GM18508 (cell line): ENCODE data around the gene MYO5A.
"Not testable (repeated sequence)": the region's sequence is repeated elsewhere in the genome, so short reads cannot be mapped to it uniquely, and the experiment has no call there.

Experiments used
- ATAC-seq: cut with Tn5 transposase; IDR thresholded peaks from one replicate; pipeline ENCODE4 v1.9.1; 2021; ENCODE audit warnings: moderate number of reproducible peaks; ENCODE audit not compliant: insufficient read depth, unreplicated experiment

Gene MYO5A

DNA sequence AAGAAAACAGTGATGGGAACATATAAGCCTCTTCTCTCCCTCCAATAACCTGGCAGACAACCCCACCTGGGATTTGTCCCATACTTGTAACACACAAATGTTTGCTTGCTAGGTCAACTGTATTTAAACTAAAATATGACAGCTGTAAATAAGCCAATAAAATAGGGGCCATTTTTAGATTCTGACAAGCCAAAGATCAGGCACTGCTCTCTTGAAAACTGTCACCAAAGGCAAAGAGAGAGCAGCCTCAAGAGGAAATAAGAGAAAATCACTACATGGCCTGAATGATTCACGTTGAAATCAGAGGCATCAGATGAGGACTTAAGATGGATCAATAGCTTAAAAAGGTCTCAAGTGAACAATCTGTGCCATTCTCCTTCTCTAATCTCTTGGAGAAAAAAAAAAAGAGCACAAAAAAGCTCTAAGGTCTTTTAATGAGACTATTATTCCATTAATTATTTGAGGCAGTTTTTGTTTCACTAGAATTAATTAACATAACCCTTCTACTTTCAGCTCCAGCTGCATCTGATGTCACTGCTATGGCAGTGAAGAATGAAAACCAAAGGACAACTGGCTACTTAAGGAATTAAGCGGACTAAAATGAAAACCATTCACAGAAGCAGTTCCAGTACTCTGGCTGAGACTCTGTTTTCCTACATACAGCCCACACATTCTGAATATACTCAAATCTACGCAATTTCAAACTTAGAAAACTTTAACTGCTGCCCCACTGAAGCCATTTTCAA is 19.0 kb downstream of the MYO5A start:
- no peak for ATAC-seq

DNA sequence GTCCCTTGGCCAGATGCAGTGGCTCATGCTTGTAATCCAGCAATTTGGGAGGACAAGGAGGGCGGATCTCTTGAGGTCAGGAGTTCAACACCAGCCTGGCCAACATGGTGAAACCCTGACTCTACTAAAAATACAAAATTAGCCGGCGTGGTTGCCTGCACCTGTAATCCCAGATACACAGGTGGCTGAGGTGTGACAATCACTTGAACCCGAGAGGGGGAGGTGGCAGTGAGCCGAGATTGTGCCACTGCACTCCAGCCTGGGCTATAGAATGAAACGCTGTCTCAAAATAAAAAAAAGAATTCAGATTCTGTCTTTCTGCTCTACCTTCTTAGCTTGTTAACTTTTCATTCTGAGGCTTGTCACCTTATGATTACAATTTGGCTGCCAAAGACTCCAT is 22.1 kb downstream of the MYO5A start:
- no peak for ATAC-seq

DNA sequence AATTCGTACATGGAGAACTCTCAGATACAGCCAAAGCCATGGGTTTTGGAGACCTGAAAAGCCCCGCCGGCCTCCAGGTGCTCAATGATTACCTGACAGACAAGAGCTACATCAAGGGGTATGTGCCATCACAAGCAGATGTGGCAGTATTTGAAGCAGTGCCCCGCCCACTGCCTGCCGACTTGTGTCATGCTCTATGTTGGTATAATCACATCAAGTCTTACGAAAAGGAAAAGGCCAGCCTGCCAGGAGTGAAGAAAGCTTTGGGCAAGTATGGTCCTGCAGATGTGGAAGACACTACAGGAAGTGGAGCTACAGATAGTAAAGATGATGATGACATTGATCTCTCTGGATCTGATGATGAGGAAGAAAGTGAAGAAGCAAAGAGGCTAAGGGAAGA is 23.5 kb downstream of the MYO5A start:
- no peak for ATAC-seq

DNA sequence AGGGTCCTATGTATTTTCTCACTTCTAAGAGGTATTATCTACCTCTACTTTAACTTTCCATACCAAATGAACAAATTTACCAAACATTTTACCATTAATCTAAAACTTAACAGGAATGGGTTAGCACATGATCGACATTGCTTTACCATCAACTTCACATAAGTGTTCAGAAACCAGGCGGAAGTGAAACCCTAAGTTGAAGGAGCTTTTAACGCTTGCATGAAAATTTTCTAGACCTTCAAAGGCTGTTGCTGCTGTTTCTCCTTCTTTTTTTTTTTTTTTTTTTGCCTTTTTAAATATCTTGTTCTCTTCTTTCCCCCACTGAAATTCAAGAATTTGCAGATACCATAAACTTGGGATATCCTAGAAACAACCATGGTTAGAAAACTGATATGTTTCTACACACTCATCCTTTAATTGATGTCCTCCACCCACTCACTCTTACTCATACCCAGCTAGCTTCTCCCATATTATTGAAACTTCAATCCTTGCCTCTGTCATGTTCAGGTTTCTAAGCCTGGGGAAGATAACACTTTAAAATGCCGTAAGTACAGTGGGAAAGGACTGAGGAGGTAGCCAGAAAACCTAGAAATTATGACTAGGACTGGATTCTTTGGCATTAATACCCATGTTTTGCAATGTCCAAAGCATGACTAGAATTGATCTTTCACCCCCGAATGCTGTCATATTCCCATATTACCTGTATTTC is 24.7 kb downstream of the MYO5A start:
- ATAC-seq: peak; percentile 84

DNA sequence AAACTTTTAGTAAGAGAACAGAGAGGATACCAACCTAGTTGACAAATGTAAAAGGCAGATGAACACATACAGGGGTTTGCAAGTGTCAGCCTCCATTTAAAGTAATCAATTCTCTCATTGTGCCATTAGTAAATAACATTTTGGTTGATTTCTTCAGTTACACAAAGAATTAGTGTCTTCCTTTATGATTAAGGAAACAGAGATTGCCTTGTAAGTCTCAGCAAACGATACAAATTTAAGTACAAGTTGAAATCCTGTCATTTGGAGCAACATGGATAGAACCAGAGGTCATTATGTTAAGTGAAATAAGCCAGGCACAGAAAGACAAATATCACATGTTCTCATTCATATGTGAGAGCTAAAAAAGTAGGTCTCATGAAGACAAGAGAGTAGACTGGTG is 26.1 kb downstream of the MYO5A start:
- no peak for ATAC-seq

DNA sequence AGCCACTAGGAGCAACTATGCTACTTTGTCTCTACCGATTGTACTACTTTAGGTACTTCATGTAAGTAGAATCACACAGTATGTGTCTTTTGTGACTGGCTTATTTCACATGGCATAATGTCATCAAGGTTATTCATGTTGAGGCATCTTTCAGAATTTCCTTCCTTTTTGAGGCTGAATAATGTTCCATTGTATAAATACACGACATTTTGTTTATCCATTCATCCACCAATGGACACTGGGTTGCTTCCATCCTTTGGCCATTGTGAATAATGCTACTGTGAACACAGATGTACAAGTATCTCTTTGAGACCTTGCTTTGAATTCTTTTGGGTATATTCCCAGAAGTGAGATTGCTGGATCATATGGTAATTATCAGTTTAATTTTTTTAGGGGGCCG is 29.2 kb downstream of the MYO5A start:
- ATAC-seq: no peak

DNA sequence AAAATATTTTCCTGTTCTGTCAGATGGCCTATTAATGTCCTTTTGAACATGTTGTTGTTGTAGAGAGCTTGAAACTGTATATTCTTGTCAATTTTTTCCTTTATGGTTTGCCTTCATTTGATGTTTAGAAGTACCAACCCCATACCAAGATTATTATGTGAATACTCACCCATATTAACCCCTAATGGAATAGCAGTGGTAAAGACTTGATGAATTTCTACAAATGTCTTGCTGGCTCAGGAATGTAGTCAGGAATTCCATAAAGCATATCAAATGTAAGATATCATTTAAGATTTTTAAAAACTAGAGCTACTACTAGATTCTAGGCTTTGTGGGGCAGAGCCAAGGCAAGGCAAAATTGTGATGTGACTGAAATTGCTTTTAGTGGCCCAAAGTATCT is 30.0 kb downstream of the MYO5A start:
- no peak for ATAC-seq

DNA sequence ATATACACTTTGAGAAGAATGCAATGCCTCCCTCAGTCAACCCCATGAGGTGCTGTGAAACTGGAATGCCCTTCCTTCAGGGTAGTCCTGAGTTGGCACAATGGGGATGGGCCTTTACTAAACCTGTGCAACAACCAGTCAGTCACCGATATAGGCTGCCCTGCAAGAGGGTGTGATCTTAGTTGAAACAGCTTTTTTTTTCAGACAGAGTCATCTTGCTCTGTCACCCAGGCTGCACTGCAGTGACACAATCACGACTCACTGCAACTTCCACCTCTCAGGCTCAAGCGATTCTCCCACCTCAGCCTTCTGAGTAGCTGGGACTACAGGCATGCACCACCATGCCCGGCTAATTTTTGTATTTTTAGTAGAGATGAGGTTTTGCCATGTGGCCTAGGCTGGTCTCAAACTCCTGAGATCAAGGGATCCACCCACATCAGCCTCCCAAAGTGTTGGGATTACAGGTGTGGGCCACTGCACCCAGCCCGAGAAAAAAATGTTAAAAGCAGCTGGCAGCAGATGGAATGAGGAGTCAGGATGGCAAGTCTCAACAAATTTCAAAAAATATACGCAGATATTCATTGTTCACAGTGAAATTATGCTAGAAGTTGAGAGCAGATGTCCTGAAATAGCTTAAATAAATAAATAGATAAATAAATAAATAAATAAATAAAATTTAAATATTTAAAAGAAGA is 31.8 kb downstream of the MYO5A start:
- ATAC-seq: no peak

DNA sequence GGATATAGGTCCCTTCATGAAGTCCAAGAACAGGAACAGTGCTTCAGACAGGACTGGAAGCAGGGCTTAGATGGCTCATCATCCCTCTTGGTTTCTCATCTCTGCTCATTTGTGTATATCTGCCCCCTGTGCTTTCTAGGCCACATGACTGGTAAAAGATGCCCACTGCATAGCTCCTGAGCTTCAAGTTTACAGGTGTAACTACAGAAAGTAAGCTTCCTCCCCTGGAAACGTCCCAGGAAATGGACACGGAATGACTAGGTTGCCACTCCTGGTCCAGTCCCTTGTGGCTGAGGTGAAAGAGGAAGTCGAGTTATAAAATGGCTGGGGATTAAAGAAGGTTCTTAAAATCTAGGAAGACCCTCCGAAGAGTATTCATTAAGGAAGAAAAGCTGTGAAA is 32.5 kb downstream of the MYO5A start:
- no peak for ATAC-seq

DNA sequence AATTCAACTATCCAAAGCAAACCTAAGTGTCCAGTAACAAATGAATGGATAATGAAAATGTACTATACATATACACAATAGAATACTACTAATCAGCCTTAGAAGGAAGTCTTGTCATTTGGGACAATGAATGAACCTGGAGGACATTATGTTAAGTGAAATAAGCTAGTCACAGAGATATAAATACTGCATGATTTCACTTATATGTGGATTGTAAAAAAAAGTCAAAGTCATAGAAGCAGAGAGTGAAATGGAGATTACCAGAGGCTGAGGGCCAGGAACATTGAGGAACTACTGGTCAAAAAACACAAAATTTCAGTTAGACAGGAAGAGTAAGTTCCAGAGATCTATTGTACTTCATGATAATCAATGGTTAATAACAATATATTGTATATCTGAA is 33.6 kb downstream of the MYO5A start:
- no peak for ATAC-seq

DNA sequence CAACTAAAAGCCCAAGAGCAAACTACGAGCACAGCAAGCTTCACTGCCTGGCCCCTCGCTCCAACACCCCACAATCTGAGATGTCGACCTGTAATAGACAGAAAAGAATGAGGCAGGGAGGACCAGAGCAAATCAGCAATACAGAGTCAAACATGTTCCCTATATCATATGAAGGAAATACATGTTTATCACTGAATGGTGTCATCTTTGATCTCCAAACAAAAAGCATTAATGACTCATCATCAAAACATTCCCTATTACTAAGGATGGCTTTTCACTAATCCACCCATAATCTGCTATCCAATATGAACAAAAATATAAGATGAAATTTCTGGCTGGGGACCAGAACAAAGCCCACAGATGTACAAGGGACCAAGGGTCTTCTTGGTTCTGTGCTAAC is 34.7 kb downstream of the MYO5A start:
- ATAC-seq: no peak

DNA sequence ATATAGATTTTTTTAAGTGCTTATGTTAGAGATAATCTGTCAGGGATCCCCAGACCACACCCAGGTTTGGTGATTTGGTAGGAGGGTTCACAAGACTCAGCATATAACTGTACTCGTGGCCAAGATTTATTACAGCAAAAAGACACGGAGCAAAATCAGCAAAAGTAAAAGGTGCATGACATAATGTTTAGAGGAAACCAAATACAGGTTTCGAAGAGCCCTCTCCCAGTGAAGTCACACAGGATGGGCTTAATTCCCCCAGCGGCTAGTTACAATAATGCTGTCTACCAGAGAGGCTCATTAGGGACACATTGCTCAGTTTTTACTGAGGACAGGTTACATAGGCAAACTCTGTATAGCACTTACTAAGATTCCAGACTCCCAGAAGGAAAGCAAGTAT is 36.5 kb downstream of the MYO5A start:
- no peak for ATAC-seq

DNA sequence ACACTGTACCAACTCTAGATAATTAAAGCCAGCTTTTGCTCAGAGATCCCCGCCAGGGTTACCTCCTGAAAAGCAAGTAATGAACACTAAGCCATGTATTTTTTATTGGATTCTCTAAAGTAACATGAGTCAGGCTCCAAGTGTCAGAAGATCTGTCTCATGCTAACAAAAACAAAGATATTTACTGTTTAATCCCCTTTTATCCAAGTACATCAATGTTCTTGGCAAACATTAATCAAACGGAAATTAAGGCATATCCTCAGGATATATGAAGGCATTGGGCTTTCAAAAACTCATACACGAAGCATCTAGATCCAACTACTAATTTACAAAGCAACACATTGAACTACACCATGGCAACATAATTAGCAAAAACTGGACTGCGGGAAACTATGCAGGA is 37.2 kb downstream of the MYO5A start:
- ATAC-seq: no peak

DNA sequence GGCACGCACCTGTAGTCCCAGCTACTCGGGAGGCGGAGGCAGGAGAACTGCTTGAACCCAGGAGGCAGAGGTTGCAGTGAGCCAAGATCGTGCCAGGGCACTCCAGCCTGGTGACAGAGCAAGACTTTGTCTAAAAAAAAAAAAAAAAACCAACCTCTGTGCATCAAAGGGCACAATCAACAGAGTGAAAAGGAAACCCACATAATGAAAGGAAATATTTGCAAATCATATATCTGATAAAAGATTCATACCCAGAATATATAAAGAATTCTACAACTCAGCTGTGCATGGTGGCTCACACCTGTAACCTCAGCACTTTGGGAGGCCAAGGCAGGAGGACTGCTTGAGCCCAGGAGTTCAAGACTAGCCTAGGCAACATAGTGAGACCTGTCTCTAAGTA is 39.2 kb downstream of the MYO5A start:
- ATAC-seq: not testable (repeated sequence)

DNA sequence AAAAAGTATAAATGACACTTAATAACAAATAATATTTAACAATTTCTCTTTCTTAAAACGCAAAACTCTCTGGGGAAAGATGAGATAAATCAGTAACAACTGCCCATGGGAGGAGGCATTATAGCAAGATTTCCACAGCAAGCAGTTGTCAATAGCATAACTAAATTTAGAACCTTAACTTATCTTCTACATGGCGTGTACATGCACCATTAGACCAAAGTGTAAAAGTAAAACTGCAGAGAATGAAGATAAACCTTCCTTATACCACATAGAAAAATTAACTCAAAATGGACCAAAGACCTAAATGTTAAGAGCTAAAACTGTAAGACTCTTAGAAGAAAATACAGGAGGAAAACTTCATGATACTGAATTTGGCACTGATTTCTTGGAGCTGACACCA is 39.9 kb downstream of the MYO5A start:
- no peak for ATAC-seq

DNA sequence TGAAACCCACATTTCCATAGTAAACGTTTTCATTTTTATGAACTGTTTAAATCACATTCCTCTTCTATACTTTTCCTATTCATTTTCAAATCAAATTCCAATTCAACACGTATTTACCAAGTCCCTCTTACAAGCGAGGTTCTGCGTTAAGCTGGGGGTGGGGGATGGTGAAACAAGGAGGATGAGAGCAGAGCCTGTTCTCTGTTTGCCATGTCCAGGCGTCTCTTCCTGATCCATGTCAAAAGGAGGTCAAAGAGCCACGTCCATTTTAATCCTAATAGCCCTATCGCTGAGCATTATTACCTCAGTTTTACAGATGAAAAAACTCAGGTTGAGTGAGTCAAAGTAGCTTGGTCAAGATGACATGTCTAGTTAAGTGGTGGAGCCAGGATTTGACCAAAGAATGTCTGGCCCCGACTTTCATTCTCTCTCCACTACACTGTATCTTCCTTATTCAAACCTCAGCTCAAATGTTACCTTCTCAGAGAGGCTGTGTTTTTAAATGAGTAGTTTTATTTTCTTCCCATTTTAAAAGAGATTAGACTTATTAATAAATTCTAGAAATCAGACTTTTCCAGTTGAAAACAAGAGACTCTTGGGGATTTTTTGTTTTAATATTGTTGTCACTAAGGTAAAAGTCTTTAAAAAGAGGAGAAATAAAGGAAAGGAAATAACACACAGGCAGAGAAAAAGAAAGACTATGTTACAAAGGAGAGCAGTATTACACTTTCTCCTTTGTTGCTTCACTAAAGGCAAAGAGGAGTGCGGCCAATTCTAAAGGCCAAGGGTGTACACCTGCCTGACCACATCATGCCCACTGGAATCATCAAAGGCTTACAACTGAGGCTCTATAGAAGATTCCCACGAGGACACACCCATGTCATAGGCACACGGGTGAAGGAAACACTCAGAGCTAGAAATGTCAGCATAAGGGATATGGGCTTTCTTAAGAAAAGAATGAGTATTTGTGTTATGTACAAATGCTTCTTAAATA is 42.4 kb downstream of the MYO5A start:
- no peak for ATAC-seq

DNA sequence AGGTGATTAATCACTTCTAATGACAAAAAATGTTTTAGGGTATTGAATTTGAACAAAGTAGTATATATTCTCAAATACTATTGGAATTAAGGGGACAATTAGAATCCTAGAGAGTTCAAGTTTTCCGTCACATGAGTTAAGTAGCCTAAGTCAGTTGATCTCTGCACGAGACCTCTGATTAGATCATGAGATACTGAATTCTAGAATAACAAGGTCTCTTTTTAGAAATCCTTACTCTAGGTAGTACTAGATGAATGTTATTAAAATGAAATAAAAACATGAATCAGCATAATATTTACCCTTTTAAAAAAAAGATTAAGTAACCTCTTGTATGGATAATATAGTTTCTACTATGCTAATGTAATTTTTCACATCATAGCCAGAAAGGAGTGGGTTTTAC is 43.4 kb downstream of the MYO5A start:
- ATAC-seq: no peak

DNA sequence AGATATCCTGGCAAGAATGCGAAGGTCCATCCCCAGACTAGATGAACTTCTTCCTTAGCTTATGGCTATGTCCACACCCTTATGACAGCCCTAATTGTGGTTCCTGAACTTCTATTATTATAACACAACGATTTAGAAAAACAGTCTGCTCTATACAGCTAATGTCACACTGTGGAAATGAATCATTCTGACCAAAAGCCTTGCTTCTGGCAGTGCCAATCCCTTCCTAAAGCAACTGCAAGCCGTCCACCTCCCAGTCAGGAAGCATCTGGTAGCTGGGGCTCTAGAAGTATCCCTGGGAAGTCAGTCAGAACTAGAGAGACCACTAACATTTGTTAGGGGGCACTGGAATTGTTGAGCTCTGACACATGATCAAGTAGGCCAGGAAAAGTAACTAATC is 45.0 kb downstream of the MYO5A start:
- ATAC-seq: no peak

DNA sequence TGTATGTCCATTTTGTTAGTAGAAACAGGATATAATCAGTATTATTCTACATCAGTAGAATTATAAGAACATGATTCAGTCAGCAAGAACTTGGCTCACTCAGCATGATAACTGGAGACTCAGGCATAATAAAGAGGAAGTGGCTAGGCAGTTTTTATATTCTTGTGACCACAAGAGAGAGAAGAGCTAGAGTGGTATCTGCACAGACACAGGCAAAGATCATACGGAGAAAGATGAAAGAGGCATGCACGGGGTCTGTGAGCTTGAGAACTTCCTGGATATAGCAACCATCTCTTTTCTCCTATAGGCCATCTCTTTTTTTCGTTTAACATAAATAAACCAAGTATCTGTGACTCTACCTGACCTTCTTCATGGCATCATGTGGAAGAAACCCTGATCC is 46.8 kb downstream of the MYO5A start:
- peak; percentile 96 for ATAC-seq

DNA sequence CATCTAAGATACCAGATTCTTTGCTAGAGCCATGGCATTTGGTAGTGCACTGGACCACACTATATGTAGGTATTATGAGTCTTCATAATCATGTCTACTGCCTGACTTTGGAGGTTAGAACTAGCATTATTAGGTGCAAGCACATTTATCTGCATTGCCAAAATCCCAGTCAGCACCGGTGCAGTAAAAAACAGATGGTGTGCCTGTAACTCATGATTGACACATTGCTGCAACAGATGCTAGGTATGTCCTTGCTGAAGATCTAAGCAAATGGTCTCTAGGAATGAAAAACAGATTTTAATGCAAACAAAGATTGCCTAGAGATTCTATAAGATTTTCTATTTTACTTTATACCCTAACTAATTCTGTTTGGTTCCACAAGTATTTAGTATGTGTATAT is 47.7 kb downstream of the MYO5A start:
- no peak for ATAC-seq
